Middle frontal gyrus (tissue), 1 donor: ENCODE measurements around the gene TIMM29.

Experiments
- DNase-seq: peaks from one replicate; pipeline ENCODE4 v3.0.0-alpha.2; 2015; ENCODE audit warnings: low spot score; ENCODE audit errors: extremely low spot score

The TIMM29 gene

GRCh38 chr19:10928563-10929401 lies at the start of gene TIMM29, which contains the start of gene YIPF2:
TSS of gene TIMM29 (plus strand) at chr19:10928811. CDS start at chr19:10928823, 12 bp downstream.
TSS of gene YIPF2 (minus strand) at chr19:10928639. CDS start at chr19:10928410, 229 bp downstream.
- peak; percentile 99 for DNase-seq

- DNase-seq, result no peak
Measured at GRCh38 chr19:10881403-10882107, 47.1 kb upstream of the TIMM29 start.

DNA sequence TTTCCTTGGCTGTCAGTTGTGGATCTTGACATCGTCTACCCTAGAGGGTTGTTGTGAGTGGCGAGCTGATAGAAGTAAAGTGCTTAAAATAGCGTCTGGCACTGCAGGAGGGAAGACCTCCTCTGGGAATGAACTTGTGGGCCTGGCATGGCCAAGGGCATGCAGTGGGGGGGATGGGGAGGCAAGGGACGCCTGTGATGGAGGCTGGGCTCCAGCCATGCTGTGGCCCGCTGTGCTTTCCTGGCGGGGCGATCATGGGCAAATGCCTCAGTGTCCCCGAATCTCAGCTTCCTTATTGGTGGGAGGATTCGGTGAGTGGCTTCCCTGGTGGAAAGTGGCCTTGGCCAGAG lies 46.5 kb upstream of the TIMM29 start:
- DNase-seq, result no peak

DNA sequence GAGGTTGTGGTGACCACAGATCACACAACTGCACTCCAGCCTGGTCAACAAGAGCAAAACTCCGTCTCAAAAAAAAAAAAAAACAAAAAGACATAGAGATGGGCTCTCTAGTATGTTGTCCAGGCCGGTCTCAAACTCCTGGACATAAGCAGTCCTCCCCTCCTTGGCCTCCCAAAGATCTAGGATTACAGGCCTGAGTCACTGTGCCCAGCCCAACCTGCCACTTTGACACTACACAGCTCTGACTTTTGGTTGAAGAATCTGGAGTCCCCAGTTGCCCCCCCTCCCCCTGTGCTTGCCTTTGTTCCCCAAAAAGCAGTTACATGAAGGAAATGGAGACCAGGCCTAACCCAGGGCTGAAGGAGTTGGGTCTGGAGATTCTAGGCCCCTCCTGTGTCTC lies 44.3 kb upstream of the TIMM29 start:
- no peak for DNase-seq

DNA sequence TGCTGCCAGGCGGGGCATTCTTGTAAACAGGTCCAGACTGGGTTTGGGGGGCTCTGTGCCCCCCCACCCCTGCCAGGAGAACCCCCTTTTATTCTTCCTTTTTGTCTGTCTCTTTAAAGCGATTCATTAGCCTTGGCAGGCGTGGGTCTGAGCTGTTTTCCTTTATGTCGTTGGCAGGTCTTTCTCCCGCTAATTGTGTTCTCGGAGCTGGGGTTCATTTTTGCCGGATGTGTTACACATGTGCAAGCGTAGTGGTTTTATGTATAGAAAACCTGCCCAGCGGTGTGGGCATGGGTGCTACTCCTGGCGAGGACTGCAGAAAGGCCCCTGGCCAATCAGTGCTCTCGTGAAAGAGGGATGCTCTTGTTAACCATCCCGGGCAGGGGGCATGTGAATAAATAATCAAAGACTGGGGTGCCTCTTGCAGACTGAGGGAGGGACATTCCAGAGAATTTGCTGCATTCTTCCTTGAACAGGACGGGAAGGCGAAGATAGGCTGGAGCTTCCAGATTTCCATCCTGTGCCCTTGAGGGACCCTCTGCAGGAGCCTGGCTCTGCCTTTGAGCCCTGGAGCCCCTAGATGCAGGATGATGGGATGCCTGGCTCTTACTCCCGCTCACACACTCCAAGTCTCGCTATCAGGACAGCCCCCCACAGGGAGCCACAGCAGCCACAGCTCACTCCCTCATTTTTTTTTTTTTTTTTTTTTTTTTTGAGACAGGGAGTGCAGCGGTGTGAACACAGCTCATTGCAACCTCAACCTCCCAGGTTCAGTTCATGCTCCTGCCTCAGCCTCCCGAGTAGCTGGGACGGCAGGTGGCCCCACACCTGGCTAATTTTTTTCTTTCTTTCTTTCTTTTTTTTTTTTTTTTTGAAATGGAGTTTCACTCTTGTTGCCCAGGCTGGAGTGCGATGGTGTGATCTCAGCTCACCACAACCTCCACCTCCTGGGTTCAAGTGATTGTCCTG lies 43.1 kb upstream of the TIMM29 start:
- DNase-seq, result no peak

DNA sequence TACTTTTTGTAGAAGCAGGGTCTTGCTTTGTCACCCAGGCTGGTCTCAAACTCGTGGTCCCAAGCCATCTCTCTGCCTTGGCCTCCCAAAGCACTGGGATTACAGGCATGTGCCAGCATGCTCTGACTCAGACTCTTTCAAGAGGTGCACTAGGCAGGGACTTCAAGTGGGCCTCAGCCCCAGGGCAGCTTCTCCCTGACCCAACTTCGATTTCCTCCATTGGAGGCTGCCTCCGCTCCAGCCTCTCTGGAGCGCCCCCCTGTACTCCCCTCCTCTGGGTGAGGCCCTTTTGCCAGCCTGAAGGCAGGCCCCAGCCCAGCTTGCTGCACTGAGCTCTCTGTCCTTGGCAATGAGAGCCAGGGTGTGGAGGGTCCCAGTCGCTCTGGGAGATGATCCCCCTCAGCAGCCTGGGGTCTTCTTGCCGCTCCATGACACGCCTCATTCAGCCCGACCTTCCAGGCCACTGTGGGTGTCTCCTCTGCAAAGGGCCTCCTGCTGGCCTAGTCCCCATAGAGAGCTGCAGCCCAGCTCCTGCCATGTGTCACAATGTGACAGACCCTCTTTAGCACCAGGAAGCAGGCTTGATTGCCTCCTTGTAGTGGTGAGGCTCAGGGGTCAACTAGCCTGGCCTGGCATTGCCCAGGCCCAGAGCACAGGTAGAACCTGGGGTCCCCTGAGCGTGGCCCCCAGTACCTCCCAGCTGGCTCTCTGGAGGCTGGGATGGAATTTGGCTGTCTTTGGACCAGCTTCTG lies 40.8 kb upstream of the TIMM29 start:
- DNase-seq, result no peak

DNA sequence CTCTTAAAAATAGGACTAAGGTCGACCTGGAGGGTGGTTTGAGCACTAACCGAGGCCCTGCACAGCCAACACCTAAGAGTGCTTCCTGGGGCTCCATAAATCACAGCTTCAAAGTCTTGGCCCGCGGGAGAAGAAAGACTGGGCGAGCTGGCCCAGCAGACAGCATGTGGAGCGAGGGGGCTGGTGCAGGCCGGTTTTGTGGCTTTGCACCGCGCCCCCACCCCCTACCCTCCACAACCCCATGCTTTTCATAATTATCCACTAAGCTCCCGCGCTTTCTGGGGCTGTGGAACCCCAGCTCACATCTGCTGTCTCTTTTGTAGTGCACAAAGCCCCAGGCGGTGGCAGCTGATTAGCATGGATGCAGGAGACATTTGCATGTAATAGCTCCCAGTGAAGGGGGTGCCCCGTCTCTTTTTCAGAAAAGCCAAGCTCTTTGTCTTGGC lies 40.2 kb upstream of the TIMM29 start:
- DNase-seq, result no peak

DNA sequence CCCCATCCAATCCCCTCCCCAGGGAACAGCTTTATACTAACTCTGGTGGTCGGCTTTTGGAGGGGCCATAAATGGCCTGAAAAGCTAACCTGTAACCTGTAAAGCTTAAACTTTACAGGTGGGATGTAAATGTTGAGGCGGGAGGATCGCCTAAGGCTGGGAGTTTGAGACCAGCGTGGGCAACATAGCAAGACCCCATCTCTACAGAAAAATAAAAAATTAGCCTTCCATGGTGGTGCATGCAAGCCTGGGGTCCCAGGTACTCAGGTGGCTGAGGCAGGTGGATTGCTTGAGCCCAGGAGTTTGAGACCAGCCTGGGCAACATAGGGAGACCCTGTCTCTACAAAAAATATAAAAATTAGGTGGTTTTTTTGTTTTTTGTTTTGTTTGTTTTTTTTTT lies 38.7 kb upstream of the TIMM29 start:
- no peak for DNase-seq

DNA sequence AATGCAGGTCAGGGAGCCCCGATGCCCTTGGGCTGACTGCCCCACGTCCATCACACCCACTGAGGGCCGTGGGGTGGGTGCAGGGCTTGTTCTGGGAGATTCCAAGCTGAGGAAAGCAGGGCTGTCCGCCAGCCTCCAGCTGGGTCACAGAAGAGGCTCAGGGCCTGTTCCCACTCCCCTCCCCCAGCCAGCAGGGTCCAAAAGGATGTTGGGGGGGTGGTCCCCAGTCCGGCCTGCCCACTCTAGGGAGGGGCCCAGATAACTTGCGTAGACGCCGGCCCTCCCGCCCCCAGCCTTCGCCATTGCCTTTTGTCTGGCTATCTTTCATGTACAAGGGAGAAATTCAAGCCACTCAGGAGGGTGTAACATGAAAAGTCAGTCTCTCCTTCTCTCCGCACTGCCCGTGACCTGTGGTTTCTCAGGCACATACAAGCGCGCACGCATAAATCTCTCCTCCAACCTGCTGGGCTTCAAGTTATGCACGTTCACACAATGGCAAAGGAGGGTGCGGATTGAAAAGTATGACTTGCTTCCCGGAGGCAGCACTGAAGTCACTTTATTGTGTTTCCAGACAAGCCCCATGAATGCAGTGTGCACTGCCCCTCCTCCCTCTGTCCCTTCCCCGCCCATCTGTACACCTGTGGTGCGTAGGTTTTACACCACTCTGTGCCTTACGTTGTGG lies 37.1 kb upstream of the TIMM29 start:
- no peak for DNase-seq

DNA sequence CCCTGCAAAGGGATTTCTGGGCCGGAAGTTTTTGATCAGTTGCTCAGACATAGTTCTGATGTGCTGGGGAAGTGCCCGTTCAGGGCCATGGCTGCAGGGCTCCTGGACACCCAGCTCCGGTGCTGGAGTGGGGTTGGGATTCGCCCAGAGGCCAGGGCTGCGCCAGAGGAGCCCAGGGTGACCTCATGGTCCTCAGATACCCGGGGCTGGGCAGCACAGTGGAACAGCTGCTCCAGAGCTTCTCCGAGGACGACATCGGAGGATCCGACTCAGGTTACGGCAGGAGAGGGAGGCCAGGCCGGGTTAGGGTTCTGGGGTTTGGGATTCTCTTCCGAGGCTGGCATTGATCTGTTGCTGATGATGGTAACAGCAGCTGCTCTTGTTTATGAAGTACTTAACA lies 36.4 kb upstream of the TIMM29 start:
- no peak for DNase-seq

DNA sequence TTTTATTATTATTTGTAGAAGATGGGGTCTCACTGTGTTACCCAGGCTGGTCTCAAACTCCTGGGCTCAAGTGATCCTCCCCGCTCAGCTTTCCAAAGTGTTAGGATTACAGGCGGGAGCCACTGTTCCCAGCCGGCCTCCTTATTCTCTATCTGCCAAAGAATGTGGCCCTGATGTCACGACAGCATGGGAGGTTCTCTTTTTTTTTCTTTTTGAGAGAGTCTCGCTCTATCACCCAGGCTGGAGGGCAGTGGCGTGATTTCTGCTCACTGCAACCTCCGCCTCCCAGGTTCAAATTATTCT lies 33.7 kb upstream of the TIMM29 start:
- DNase-seq, result no peak

GRCh38 chr19:10895363-10895762 lies 33.2 kb upstream of the TIMM29 start:
- no peak for DNase-seq

DNA sequence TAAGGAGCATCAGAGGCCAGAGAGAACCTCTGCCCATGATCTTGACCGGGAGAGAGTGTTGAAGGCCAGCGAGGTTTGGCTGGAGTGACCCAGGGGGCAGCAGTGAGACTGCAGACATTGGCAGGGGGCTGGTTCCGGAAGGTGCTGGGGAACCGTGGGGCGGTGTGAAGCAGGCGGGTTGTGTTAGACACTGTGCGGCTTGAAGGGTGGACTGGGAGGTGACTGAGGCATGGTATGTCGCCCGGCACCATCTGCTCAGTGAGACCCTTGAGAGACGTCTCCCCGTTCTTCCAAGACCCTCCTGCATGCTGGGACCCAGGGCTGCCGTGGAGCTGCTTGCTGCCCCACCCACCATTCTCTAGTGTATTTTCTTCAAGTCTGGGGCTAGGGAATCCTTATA lies 32.7 kb upstream of the TIMM29 start:
- no peak for DNase-seq

DNA sequence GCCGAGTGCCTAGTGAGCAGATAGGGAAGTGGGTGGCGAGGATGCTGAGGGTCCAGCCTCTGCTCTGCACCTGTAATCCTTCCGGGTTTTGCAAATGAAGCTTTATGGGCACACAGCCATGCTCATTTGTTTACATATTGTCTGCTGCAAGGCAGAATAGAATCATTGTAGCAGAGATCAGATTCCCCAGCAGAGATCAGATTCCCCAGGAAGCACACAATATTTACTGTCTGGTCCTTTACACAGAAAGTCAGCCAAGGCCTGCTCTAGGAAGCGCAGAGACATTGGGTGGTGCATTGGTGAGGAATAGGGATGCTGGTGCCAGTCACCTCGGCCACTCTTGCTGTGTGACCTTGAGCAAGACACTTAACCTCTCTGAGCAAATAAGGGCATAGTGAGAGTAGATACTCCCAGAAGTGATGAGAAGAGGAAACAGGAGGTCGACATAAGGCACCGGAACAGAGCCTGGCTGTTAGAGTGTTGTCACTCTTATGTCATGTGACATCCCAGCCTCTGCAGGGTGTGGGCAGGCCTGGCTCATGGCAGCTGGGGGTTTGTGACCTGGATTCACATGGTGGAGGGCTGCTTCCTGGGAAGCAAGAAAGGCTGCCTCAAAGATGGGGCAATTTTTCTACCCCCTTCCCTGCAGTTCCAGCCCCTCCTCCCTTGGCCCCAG lies 31.6 kb upstream of the TIMM29 start:
- DNase-seq, result no peak

- DNase-seq, result no peak
Measured at GRCh38 chr19:10898633-10899032, 30.0 kb upstream of the TIMM29 start.

- no peak for DNase-seq
Measured at GRCh38 chr19:10899151-10899653, 29.4 kb upstream of the TIMM29 start.

DNA sequence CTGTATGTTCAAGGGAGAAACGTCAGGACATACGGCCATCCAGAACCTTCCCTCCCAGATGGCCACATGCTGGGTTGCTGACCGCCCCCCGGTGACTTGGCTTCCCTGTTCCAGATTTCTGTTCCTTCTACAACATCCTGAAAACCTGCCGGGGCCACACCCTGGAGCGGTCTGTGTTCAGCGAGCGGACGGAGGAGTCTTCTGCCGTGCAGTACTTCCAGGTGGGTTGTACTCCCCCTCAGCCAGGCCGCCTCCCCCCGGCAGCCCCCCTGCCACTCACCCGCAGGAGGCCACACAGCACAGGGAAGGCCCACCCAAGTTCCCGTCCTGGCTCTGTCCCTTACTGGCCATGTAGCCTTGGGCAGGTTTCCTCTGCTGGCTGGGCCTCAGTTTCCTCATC lies 20.7 kb upstream of the TIMM29 start:
- no peak for DNase-seq

DNA sequence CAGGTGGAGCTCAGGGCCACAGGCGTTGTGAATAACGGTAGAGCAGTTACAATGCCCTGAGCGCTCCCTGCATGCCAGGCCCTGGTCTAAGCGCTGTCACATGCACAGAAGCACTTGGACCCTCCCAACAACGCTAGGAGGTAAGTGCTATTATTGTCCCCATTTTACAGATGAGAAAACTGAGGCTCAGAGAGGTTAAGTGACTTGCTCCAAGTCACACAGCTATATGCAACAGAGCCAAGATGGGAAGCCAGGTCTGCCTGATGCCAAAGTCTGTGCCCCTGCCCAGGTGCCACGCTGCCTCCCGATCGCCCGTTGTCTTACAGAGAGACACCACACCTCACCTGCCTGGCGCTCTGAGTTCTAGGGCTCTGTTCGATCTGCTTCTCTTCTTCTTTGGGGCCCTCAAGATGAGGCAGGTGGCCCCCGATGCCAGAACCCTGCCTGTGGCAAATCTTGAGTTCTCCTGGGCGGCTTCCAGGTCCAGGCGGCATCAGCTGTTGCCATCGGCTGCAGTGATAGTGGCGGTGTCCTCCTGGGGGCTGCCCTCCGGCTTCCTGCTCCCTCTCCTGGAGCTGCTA lies 20.1 kb upstream of the TIMM29 start:
- DNase-seq, result no peak
